ENCODE results near the gene AGTPBP1.

The AGTPBP1 gene

GRCh38 chr9:85522459-85523092 lies 219.2 kb downstream of the AGTPBP1 start:
- DNase-seq (ENCODE audit: extremely low read depth, low read depth): no peak
- peak overlapping the region; percentile 42 for H3K4me3 ChIP-seq (replicated peaks; ENCODE audit: low read depth, low read length)
- TF ChIP-seq CTCF (IDR thresholded peaks at IDR 0.05; ENCODE audit: low read depth, low read length, missing control alignments): no peak

- DNase-seq (ENCODE audit: extremely low read depth, low read depth): no peak
- no peak for TF ChIP-seq CTCF (IDR thresholded peaks at IDR 0.05; ENCODE audit: low read depth, low read length, missing control alignments)
- H3K4me3 ChIP-seq (replicated peaks; ENCODE audit: low read depth, low read length): no peak overlapping the region
Observed at GRCh38 chr9:85521371-85522197, 220.2 kb downstream of the AGTPBP1 start.

GRCh38 chr9:85516976-85517637 lies 224.6 kb downstream of the AGTPBP1 start:
- H3K4me3 ChIP-seq (replicated peaks; ENCODE audit: low read depth, low read length): no peak overlapping the region
- DNase-seq (ENCODE audit: extremely low read depth, low read depth): no peak
- TF ChIP-seq CTCF (IDR thresholded peaks at IDR 0.05; ENCODE audit: low read depth, low read length, missing control alignments): no peak

GRCh38 chr9:85516455-85516854 lies 225.3 kb downstream of the AGTPBP1 start:
- no peak for DNase-seq (ENCODE audit: extremely low read depth, low read depth)

GRCh38 chr9:85515021-85515420 lies 226.7 kb downstream of the AGTPBP1 start:
- no peak overlapping the region for H3K4me3 ChIP-seq (replicated peaks; ENCODE audit: low read depth, low read length)
- TF ChIP-seq CTCF (IDR thresholded peaks at IDR 0.05; ENCODE audit: low read depth, low read length, missing control alignments): no peak
- DNase-seq (ENCODE audit: extremely low read depth, low read depth): no peak

More at GRCh38 chr9:85516455-85516854, 225.3 kb downstream of the AGTPBP1 start:
- TF ChIP-seq CTCF (IDR thresholded peaks at IDR 0.05; ENCODE audit: low read depth, low read length, missing control alignments): no peak
- no peak overlapping the region for H3K4me3 ChIP-seq (replicated peaks; ENCODE audit: low read depth, low read length)

GRCh38 chr9:85514256-85514655 lies 227.5 kb downstream of the AGTPBP1 start:
- no peak overlapping the region for H3K4me3 ChIP-seq (replicated peaks; ENCODE audit: low read depth, low read length)
- no peak for DNase-seq (ENCODE audit: extremely low read depth, low read depth)
- no peak for TF ChIP-seq CTCF (IDR thresholded peaks at IDR 0.05; ENCODE audit: low read depth, low read length, missing control alignments)

Measured in HFF-Myc (cell line).